SK-N-SH (cell line): Measurements from ENCODE around the gene GSTM2. TPM values are rescaled to one million over a fixed set of nuclear protein-coding genes. Genes with fewer than 3 reads are reported as not detected.

ENCODE experiments used
- CTCF ChIA-PET: fragments of 300-600, 350-600 bp; formaldehyde crosslinking; extraction: SDS; loops from one replicate; lab custom pipeline; 2021; lab: Yijun Ruan, JAX
- POLR2A ChIA-PET: fragments of 350-600 bp; sonication (Branson Sonifier 250); formaldehyde crosslinking; extraction: SDS; loops from one replicate; lab custom pipeline; 2020; ENCODE audit warnings: antibody characterized with exemption, inconsistent platforms; lab: Yijun Ruan, JAX
- DNase-seq: peaks from one replicate; pipeline ENCODE4 v3.0.0; 2012
- H2AFZ ChIP-seq: fragments of 200-600 bp; sonication (generic); 2 replicates; pipeline ENCODE4 v1.8.1; 2016; ENCODE audit warnings: antibody characterized with exemption, mild to moderate bottlenecking, low read depth
- H3F3A ChIP-seq: fragments of 200-600 bp; sonication (generic); replicated peaks from 2 replicates; pipeline ENCODE3; 2016; ENCODE audit warnings: antibody characterized with exemption, mild to moderate bottlenecking; ENCODE audit not compliant: insufficient read depth
- H3K27ac ChIP-seq, 2 experiments: fragments of 200-500 bp in 1 of 2; fragments of 200-600 bp in 1 of 2; sonication (Bioruptor generic) in 1 of 2; sonication (generic), shearing (Covaris generic) in 1 of 2; 2 replicates each; pipeline versions ENCODE4 v1.5.1 to v1.6.1; 2014 to 2016; ENCODE audit warnings: low read depth in 2 of 2, inconsistent platforms in 1 of 2, low read length in 1 of 2, mild to moderate bottlenecking in 1 of 2, mixed read lengths in 1 of 2
- H3K27me3 ChIP-seq: fragments of 200-600 bp; sonication (generic), shearing (Covaris generic); 2 replicates; pipeline ENCODE4 v1.6.1; 2016; ENCODE audit warnings: mixed run types; ENCODE audit not compliant: insufficient read depth
- H3K36me3 ChIP-seq, 2 experiments: fragments of 200-500 bp in 1 of 2; fragments of 200-600 bp in 1 of 2; sonication (Bioruptor generic) in 1 of 2; sonication (generic) in 1 of 2; replicated peaks in 1 of 2; 2 replicates each; pipeline versions ENCODE3 to v1.5.1; 2014 to 2016; ENCODE audit warnings: low read length in 1 of 2, mild to moderate bottlenecking in 1 of 2; ENCODE audit not compliant: insufficient read depth in 2 of 2, control insufficient read depth in 1 of 2
- H3K4me1 ChIP-seq, 2 experiments: fragments of 200-500 bp in 1 of 2; fragments of 200-600 bp in 1 of 2; sonication (Bioruptor generic) in 1 of 2; sonication (generic), shearing (Covaris generic) in 1 of 2; 2 replicates each; pipeline versions ENCODE4 v1.5.1 to v1.6.1; 2014 to 2016; ENCODE audit warnings: low read depth in 1 of 2, low read length in 1 of 2, mixed run types in 1 of 2; ENCODE audit not compliant: insufficient read depth in 2 of 2, control insufficient read depth in 1 of 2
- H3K4me2 ChIP-seq: fragments of 200-600 bp; sonication (generic), shearing (Covaris generic); 2 replicates; pipeline ENCODE4 v1.6.1; 2017; ENCODE audit warnings: mixed run types
- H3K4me3 ChIP-seq, 2 experiments: fragments of 200-500 bp in 1 of 2; fragments of 200-600 bp in 1 of 2; sonication (Bioruptor generic) in 1 of 2; sonication (generic), shearing (Covaris generic) in 1 of 2; 2 replicates each; pipeline versions ENCODE4 v1.5.1 to v1.8.1; 2014 to 2016; ENCODE audit warnings: low read depth in 2 of 2, inconsistent platforms in 1 of 2, low read length in 1 of 2, mild to moderate bottlenecking in 1 of 2, mixed read lengths in 1 of 2, moderate library complexity in 1 of 2
- H3K79me2 ChIP-seq: fragments of 200-600 bp; sonication (generic); 2 replicates; pipeline ENCODE4 v1.8.1; 2017; ENCODE audit warnings: mild to moderate bottlenecking; ENCODE audit not compliant: insufficient read depth
- H3K9ac ChIP-seq: fragments of 200-600 bp; sonication (generic); 2 replicates; pipeline ENCODE4 v1.6.1; 2017; ENCODE audit warnings: mixed run types
- H3K9me2 ChIP-seq: fragments of 200-600 bp; sonication (generic); 2 replicates; pipeline ENCODE4 v1.6.1; 2017; ENCODE audit warnings: mixed run types
- H3K9me3 ChIP-seq: fragments of 200-600 bp; sonication (generic); 2 replicates; pipeline ENCODE4 v1.6.1; 2017; ENCODE audit warnings: mixed run types, mild to moderate bottlenecking, moderate library complexity
- H4K20me1 ChIP-seq: fragments of 200-600 bp; sonication (generic); 2 replicates; pipeline ENCODE4 v1.6.1; 2017; ENCODE audit warnings: mild to moderate bottlenecking, mixed run types; ENCODE audit not compliant: insufficient read depth
- CTCF ChIP-seq: fragments of 200-600 bp; sonication (generic); IDR thresholded peaks from 2 replicates; pipeline ENCODE4 v1.6.1; 2017; ENCODE audit warnings: antibody characterized with exemption, mild to moderate bottlenecking, moderate library complexity
- ELF1 ChIP-seq: IDR thresholded peaks from 2 replicates; pipeline ENCODE4 v1.4.0; 2012
- EP300 ChIP-seq, 2 experiments: IDR thresholded peaks; 2 replicates each; pipeline versions ENCODE4 v1.4.0 to v1.6.1; 2012; ENCODE audit warnings: borderline replicate concordance in 1 of 2, low read depth in 1 of 2, low read length in 1 of 2
- FOSL2 ChIP-seq: IDR thresholded peaks from 2 replicates; pipeline ENCODE4 v1.4.0; 2012; ENCODE audit warnings: low read depth, mild to moderate bottlenecking, moderate library complexity, borderline replicate concordance
- FOXJ3 ChIP-seq: sonication (generic); formaldehyde crosslinking; IDR thresholded peaks from 2 replicates; pipeline ENCODE4 v1.5.1; 2020; ENCODE audit warnings: mild to moderate bottlenecking, missing genetic modification reagents
- GABPA ChIP-seq: IDR thresholded peaks from 2 replicates; pipeline ENCODE4 v1.4.0; 2012; ENCODE audit warnings: low read depth, mild to moderate bottlenecking
- JUND ChIP-seq: IDR thresholded peaks from 2 replicates; pipeline ENCODE4 v1.4.0; 2012
- MEF2A ChIP-seq: IDR thresholded peaks from 2 replicates; pipeline ENCODE4 v1.4.0; 2012; ENCODE audit warnings: low read depth, borderline replicate concordance
- MXI1 ChIP-seq: IDR thresholded peaks from 2 replicates; pipeline ENCODE4 v1.6.1; 2012; ENCODE audit warnings: mild to moderate bottlenecking, low read depth, low read length, improper control_type of control experiment
- NFIC ChIP-seq: IDR thresholded peaks from 2 replicates; pipeline ENCODE4 v1.4.0; 2012; ENCODE audit warnings: borderline replicate concordance
- NRF1 ChIP-seq: IDR thresholded peaks from 2 replicates; pipeline ENCODE4 v1.6.1; 2012; ENCODE audit warnings: low read depth, mild to moderate bottlenecking, low read length
- RCOR1 ChIP-seq: fragments of 150-350 bp; IDR thresholded peaks from 2 replicates; pipeline ENCODE4 v1.6.1; 2017; ENCODE audit warnings: antibody characterized with exemption, low read length
- RFX5 ChIP-seq: IDR thresholded peaks from 2 replicates; pipeline ENCODE4 v1.6.1; 2012; ENCODE audit warnings: mild to moderate bottlenecking, improper control_type of control experiment, low read length
- SIN3A ChIP-seq: IDR thresholded peaks from 2 replicates; pipeline ENCODE4 v1.6.1; 2012; ENCODE audit warnings: low read depth, mild to moderate bottlenecking, low read length, moderate library complexity, borderline replicate concordance
- TAF1 ChIP-seq: IDR thresholded peaks from 2 replicates; pipeline ENCODE4 v1.6.1; 2012; ENCODE audit warnings: low read depth, mild to moderate bottlenecking, low read length, moderate library complexity, borderline replicate concordance
- TCF12 ChIP-seq: IDR thresholded peaks from 2 replicates; pipeline ENCODE4 v1.4.0; 2012
- TEAD4 ChIP-seq: IDR thresholded peaks from 2 replicates; pipeline ENCODE4 v1.4.0; 2012; ENCODE audit warnings: mild to moderate bottlenecking, borderline replicate concordance; ENCODE audit not compliant: insufficient read depth
- YY1 ChIP-seq: IDR thresholded peaks from 2 replicates; pipeline ENCODE4 v1.4.0; 2012; ENCODE audit warnings: low read depth, mild to moderate bottlenecking
- WGBS: methylation state at CpG from one replicate; pipeline ENCODE4 v1.1.6; 2017; ENCODE audit warnings: low lambda C conversion rate; 5-methylcytosine and 5-hydroxymethylcytosine counted together
- polyA plus RNA-seq, 3 experiments: library from polyadenylated mRNA; depleted of rRNA; stranded (reverse); fragments of >200 nt; gene quantifications; 2 replicates each; pipeline ENCODE4 v1.2.3, GENCODE V29; 2012
- TF ChIP-seq, protein P1 (sequence below): fragments of 150-350 bp; IDR thresholded peaks from 2 replicates; pipeline ENCODE4 v1.6.1; 2016; ENCODE audit warnings: mild to moderate bottlenecking, low read depth, low read length
- TF ChIP-seq, protein P2 (sequence below): IDR thresholded peaks from 2 replicates; pipeline ENCODE4; 2012
- TF ChIP-seq, protein P3 (sequence below): fragments of 150-350 bp; IDR thresholded peaks from 2 replicates; pipeline ENCODE4 v1.6.1; 2017; ENCODE audit warnings: antibody characterized with exemption, low read length, low read depth, borderline replicate concordance
- TF ChIP-seq, protein P4 (sequence below): IDR thresholded peaks from 2 replicates; pipeline ENCODE4 v1.4.0; 2012; ENCODE audit warnings: low read depth, borderline replicate concordance

GSTM2 gene
- polyA plus RNA-seq, 1 of the 3 experiments (the other 2 are of a cell fraction) = 70.2 TPM

DNA sequence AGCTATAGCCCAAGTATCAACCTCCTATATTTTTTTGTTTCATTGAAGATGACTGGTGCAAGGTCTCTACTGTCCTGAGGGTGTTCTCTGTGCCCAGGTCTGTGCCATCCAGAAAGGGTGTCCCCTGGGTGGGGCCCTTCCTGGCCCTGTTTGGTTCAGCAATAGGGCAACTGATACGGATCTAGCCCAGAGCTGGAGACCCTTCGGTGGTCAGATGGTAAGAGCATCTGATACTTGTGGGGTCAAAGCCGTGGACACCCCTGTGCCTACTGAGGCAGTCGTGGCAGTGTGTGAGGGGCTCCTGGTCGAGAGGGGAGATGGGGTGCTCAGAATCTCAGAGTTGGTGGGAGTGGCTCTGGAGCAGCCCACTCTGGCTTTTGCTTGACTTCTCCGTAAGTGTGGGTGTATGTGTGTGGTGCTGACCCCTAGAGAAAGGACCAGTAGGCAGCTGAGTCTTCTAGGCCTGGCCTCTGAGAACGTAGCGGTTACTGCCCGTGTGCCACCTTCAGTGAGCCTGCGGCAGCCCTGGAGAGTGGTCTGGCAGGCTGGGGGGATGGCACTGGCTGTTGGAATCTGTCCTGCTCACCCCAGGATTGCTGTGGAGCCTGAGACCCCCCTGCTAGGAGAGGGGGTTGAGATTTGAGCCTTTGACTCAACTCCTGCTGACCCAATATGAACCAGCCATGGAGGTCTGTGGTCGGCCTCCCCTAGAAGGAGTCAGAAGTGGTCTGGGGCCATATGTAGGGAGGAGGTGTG, 45.5 kb upstream of the GSTM2 start:
- Histone ChIP-seq H3K27me3 (no peaks in the 10 kb centered on the region), H3F3A (peaks cover 8% of the 10 kb centered on the region), H3K36me3 (peaks cover 0 to 10% of the 10 kb centered on the region in 2 experiments), H3K9me3 (no peaks in the 10 kb centered on the region), H3K9ac (peak overlapping the region; percentile 99), H3K4me2 (peak overlapping the region; percentile 97), H3K27ac (no peak overlapping the region; a peak in 1 of 4 replicates), H2AFZ (no peak overlapping the region), H3K9me2 (no peaks in the 10 kb centered on the region), H3K4me3 (peak overlapping the region; percentile 85 to 98), H4K20me1 (peaks cover 52% of the 10 kb centered on the region), H3K79me2 (peaks cover 57% of the 10 kb centered on the region), H3K4me1 (peaks cover 24 to 57% of the 10 kb centered on the region in 2 experiments; a peak in 3 of 4 replicates)
- TF ChIP-seq, protein P1, sequence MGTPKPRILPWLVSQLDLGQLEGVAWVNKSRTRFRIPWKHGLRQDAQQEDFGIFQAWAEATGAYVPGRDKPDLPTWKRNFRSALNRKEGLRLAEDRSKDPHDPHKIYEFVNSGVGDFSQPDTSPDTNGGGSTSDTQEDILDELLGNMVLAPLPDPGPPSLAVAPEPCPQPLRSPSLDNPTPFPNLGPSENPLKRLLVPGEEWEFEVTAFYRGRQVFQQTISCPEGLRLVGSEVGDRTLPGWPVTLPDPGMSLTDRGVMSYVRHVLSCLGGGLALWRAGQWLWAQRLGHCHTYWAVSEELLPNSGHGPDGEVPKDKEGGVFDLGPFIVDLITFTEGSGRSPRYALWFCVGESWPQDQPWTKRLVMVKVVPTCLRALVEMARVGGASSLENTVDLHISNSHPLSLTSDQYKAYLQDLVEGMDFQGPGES = no peak
- no peak for TF ChIP-seq JUND
- TF ChIP-seq MXI1 = no peak
- TF ChIP-seq ELF1 = no peak
- no peak for TF ChIP-seq SIN3A
- no peak for TF ChIP-seq FOXJ3 (CRISPR knock-in tag)
- no peak for TF ChIP-seq GABPA
- TF ChIP-seq, protein P2, sequence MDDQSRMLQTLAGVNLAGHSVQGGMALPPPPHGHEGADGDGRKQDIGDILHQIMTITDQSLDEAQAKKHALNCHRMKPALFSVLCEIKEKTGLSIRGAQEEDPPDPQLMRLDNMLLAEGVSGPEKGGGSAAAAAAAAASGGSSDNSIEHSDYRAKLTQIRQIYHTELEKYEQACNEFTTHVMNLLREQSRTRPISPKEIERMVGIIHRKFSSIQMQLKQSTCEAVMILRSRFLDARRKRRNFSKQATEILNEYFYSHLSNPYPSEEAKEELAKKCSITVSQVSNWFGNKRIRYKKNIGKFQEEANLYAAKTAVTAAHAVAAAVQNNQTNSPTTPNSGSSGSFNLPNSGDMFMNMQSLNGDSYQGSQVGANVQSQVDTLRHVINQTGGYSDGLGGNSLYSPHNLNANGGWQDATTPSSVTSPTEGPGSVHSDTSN = no peak
- TF ChIP-seq RFX5 = no peak
- TF ChIP-seq EP300 (IDR thresholded peaks at IDR 0.05; ENCODE audit: borderline replicate concordance in 1 of 2, low read depth in 1 of 2, low read length in 1 of 2) = no peak
- no peak for TF ChIP-seq NRF1
- no peak for TF ChIP-seq TAF1
- no peak for TF ChIP-seq RCOR1
- 74% methylated on average over 4 of the region's 11 CpGs for WGBS
- ChIA-PET POLR2A (interaction anchor here (2.9 kb wide), 1 partner anchor 74 kb away, joined by 16 read pairs; the partner anchor contains the start of gene GNAI3), CTCF (interaction anchor here (1.9 to 11.9 kb wide), 2 partner anchors 18 to 27 kb away, joined by 8 to 114 read pairs; no protein-coding TSS in a partner anchor)
- DNase-seq = no peak

DNA sequence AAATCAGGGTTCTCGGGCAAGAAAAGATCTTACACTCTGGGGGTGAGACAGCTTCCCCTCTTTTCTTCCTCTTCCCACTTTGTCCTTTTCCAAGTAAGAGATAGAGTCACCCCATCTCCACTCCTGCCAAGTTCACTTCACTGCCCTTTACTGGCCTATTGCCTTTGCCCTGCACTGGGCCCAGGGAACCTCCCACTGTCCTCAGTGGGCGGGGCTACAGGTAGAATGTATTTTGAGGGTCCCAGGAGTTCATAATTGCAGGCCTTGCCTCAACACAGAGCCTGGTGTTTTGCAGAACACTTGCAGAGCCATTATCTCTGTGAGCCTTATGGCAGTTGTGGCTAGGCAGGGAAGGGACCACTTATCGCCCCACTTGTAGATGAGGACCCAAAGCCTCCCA, 45.0 kb upstream of the GSTM2 start:
- Histone ChIP-seq H3K27me3 (no peaks in the 10 kb centered on the region), H3K27ac (peak overlapping the region in 1 of 2 experiments; percentile 71; a peak in 1 of 4 replicates), H3F3A (peaks cover 2% of the 10 kb centered on the region), H4K20me1 (peaks cover 52% of the 10 kb centered on the region), H3K36me3 (peaks cover 0 to 15% of the 10 kb centered on the region in 2 experiments), H2AFZ (no peak overlapping the region), H3K9me2 (no peaks in the 10 kb centered on the region), H3K9me3 (no peaks in the 10 kb centered on the region), H3K9ac (no peak overlapping the region), H3K4me2 (peak overlapping the region; percentile 97; the same call in 1 of the 2 replicates), H3K4me1 (peaks cover 19 to 51% of the 10 kb centered on the region in 2 experiments; a peak in 3 of 4 replicates), H3K4me3 (no peak overlapping the region), H3K79me2 (peaks cover 57% of the 10 kb centered on the region)
- 100% methylated on average over 1 of the region's 3 CpGs for whole genome bisulfite sequencing
- DNase-seq = no peak
- CTCF ChIA-PET = interaction anchor here (1.1 to 11.9 kb wide), 3 partner anchors 17 to 91 kb away, joined by 3 to 114 read pairs (median 8); no protein-coding TSS in a partner anchor
- POLR2A ChIA-PET = interaction anchor here (2.9 kb wide), 1 partner anchor 75 kb away, joined by 16 read pairs; the partner anchor contains the start of gene GNAI3
- TF ChIP-seq CTCF (no peak), MEF2A (no peak), YY1 (no peak), TEAD4 (no peak), FOSL2 (no peak), NFIC (no peak), RFX5 (no peak), TCF12 (no peak)
- TF ChIP-seq, protein P3, sequence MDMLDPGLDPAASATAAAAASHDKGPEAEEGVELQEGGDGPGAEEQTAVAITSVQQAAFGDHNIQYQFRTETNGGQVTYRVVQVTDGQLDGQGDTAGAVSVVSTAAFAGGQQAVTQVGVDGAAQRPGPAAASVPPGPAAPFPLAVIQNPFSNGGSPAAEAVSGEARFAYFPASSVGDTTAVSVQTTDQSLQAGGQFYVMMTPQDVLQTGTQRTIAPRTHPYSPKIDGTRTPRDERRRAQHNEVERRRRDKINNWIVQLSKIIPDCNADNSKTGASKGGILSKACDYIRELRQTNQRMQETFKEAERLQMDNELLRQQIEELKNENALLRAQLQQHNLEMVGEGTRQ = no peak
- TF ChIP-seq, protein P4, sequence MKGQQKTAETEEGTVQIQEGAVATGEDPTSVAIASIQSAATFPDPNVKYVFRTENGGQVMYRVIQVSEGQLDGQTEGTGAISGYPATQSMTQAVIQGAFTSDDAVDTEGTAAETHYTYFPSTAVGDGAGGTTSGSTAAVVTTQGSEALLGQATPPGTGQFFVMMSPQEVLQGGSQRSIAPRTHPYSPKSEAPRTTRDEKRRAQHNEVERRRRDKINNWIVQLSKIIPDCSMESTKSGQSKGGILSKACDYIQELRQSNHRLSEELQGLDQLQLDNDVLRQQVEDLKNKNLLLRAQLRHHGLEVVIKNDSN = no peak
